CD14-positive monocyte (primary cell): Measurements from ENCODE around the gene SLC12A4. TPM values are rescaled to one million over a fixed set of nuclear protein-coding genes. Genes with fewer than 3 reads are reported as not detected.
A peak's percentile ranks its signal among the peaks of the same experiment; 100 is the strongest.

Experiments
- DNase-seq, 3 donors: peaks; one replicate each; pipeline ENCODE4 v3.0.0-alpha.2; 2011 to 2022
- H2AFZ ChIP-seq: 2 replicates; pipeline ENCODE4 v1.6.0; 2012; ENCODE audit warnings: mild to moderate bottlenecking, low read depth, low read length, inconsistent platforms; ENCODE audit not compliant: insufficient read depth, poor library complexity, severe bottlenecking
- H3K27ac ChIP-seq, 2 donors: 1 replicate in 1 of 2; 2 replicates in 1 of 2; pipeline ENCODE4 v1.5.1; 2012 to 2013; ENCODE audit warnings: low read length in 2 of 2, control low read depth in 1 of 2, inconsistent platforms in 1 of 2, low read depth in 1 of 2, mild to moderate bottlenecking in 1 of 2
- H3K27me3 ChIP-seq, 2 donors: one replicate each; pipeline versions ENCODE4 v1.6.0 to v1.6.1; 2011 to 2013; ENCODE audit warnings: low read length in 2 of 2; ENCODE audit not compliant: control insufficient read depth in 2 of 2, insufficient read depth in 2 of 2
- H3K36me3 ChIP-seq, 2 donors: replicated peaks in 1 of 2; 1 replicate in 1 of 2; 2 replicates in 1 of 2; pipeline versions ENCODE4 v1.5.1 to v1.6.1; 2012 to 2013; ENCODE audit warnings: low read length in 2 of 2, control low read depth in 1 of 2, inconsistent platforms in 1 of 2, mild to moderate bottlenecking in 1 of 2; ENCODE audit not compliant: insufficient read depth in 2 of 2, control insufficient read depth in 1 of 2
- H3K4me1 ChIP-seq, 2 donors: 1 replicate in 1 of 2; 2 replicates in 1 of 2; pipeline versions ENCODE4 v1.5.1 to v1.6.1; 2012 to 2013; ENCODE audit warnings: low read length in 2 of 2, control low read depth in 1 of 2, inconsistent platforms in 1 of 2, mild to moderate bottlenecking in 1 of 2, moderate library complexity in 1 of 2; ENCODE audit not compliant: insufficient read depth in 2 of 2, control insufficient read depth in 1 of 2
- H3K4me2 ChIP-seq: replicated peaks from 2 replicates; pipeline ENCODE3; 2012; ENCODE audit warnings: low read length, moderate library complexity, mild to moderate bottlenecking; ENCODE audit not compliant: poor library complexity, severe bottlenecking; ENCODE audit errors: extremely low read depth
- H3K4me3 ChIP-seq, 3 experiments: fragments of 200-600 bp in 1 of 3; sonication (generic) in 1 of 3; replicated peaks in 1 of 3; 1 replicate in 2 of 3; 2 replicates in 1 of 3; pipeline ENCODE4 v1.5.1; 2011 to 2013; ENCODE audit warnings: low read length in 3 of 3, mild to moderate bottlenecking in 3 of 3, control low read depth in 2 of 3, low read depth in 2 of 3, inconsistent platforms in 1 of 3, moderate library complexity in 1 of 3
- H3K79me2 ChIP-seq: 2 replicates; pipeline ENCODE4 v1.6.0; 2012; ENCODE audit warnings: mild to moderate bottlenecking, control low read depth, inconsistent platforms, low read length, moderate library complexity; ENCODE audit not compliant: insufficient read depth
- H3K9ac ChIP-seq: 2 replicates; pipeline ENCODE4 v1.6.0; 2017; ENCODE audit warnings: low read length, mild to moderate bottlenecking; ENCODE audit not compliant: insufficient read depth, poor library complexity, severe bottlenecking
- H3K9me3 ChIP-seq, 2 donors: replicated peaks in 1 of 2; 1 replicate in 1 of 2; 2 replicates in 1 of 2; pipeline versions ENCODE4 v1.5.1 to v1.6.1; 2012 to 2013; ENCODE audit warnings: low read length in 2 of 2, control low read depth in 1 of 2; ENCODE audit not compliant: control insufficient read depth in 1 of 2, insufficient read depth in 1 of 2
- H4K20me1 ChIP-seq: 2 replicates; pipeline ENCODE4 v1.6.0; 2012; ENCODE audit warnings: mild to moderate bottlenecking, low read length, control low read depth, moderate library complexity; ENCODE audit not compliant: insufficient read depth
- H3K27ac Mint-ChIP-seq, 7 donors: one replicate each; pipeline ENCODE4 v1.8.0; 2020; ENCODE audit warnings: mild to moderate bottlenecking in 7 of 7, mixed read lengths in 7 of 7, moderate library complexity in 6 of 7, inconsistent platforms in 2 of 7
- H3K27me3 Mint-ChIP-seq, 3 donors: one replicate each; pipeline ENCODE4 v1.8.0; 2021 to 2022; ENCODE audit warnings: low read depth in 3 of 3, mild to moderate bottlenecking in 3 of 3, mixed read lengths in 3 of 3, moderate library complexity in 3 of 3, inconsistent platforms in 1 of 3
- H3K36me3 Mint-ChIP-seq, 2 donors: one replicate each; pipeline ENCODE4 v1.8.0; 2020; ENCODE audit warnings: mixed read lengths in 2 of 2, inconsistent platforms in 1 of 2, mild to moderate bottlenecking in 1 of 2
- H3K4me1 Mint-ChIP-seq: one replicate; pipeline ENCODE4 v1.8.0; 2020; ENCODE audit warnings: mild to moderate bottlenecking, mixed read lengths
- H3K4me3 Mint-ChIP-seq, 2 donors: one replicate each; pipeline ENCODE4 v1.8.0; 2020; ENCODE audit warnings: mild to moderate bottlenecking in 2 of 2, mixed read lengths in 2 of 2, moderate library complexity in 1 of 2
- H3K9me3 Mint-ChIP-seq, 7 donors: one replicate each; pipeline ENCODE4 v1.8.0; 2020 to 2022; ENCODE audit warnings: mixed read lengths in 7 of 7, mild to moderate bottlenecking in 6 of 7, moderate library complexity in 6 of 7, inconsistent platforms in 2 of 7
- WGBS: methylation state at CpG from one replicate; pipeline ENCODE4 v1.1.5; 2013; ENCODE audit warnings: missing lambda C conversion rate; ENCODE audit not compliant: insufficient coverage; 5-methylcytosine and 5-hydroxymethylcytosine counted together
- intact Hi-C, 2 donors: fragments of 100-400 bp; cut with micrococcal nuclease; formaldehyde crosslinking; loops; one replicate each; pipeline versions ENCODE4 v1.15.0 to v1.15.1; 2023
- polyA plus RNA-seq, 3 donors: library from polyadenylated mRNA; depleted of rRNA in 1 of 3; unstranded in 2 of 3; stranded (reverse) in 1 of 3; fragments of 300-500 nt in 2 of 3; fragments of >200 nt in 1 of 3; fragmentation: Illumina TruSeq in 2 of 3; gene quantifications; 1 replicate in 2 of 3; 2 replicates in 1 of 3; pipeline ENCODE4 v1.2.3, GENCODE V29; 2012 to 2021
- TF ChIP-seq, protein P1 (sequence below): fragments of 200-600 bp; IDR thresholded peaks from one replicate; pipeline ENCODE4 v1.8.0; 2022; ENCODE audit warnings: antibody characterized with exemption, mild to moderate bottlenecking

SLC12A4 gene
- polyA plus RNA-seq, 3 donors = 7.3 to 57.2 (median 7.7) TPM

DNA sequence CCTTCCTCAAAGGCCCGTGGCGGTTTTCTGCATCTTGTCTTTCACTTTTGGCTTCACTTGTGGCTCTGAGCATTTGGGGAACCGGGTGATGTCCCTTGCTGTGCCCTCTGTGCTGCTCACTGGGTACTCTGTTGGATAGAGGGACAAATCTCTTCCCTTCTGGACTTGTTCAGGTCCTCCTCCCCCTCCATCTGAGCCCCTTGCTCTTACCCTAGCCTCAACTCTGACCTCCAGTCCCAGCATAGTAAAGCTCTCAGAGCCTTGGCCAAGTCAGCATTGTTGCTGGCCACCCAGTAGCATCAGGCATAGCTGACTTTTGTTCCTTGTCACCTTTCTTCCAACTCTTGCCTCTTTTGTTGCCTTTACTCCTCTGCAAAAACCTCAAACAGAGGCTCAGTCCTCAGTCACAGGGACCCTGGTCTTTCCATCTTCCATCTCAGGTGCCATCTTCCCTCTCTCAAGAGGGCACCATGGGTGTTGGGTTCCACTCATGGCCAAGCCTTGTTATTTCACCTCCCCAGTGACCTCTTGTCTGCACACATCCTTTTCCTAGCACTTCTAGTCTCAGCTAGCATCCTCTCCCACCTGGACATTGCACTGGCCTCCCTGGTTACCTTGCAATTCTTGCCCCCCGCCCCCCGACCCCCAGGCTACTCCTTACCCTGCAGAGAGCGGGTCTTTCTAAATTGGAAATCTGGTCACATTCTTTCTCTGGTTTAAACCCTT, 31.4 kb downstream of the SLC12A4 start:
- H3K9me3 ChIP-seq = no peaks in the 10 kb centered on the region
- 36% methylated on average over 4 of the region's 6 CpGs for WGBS
- no peaks in the 10 kb centered on the region for H3K27me3 ChIP-seq
- peaks cover 29 to 40% of the 10 kb centered on the region in 2 donors for H3K4me1 ChIP-seq
- Mint-ChIP-seq H3K27ac (peak overlapping the region; percentile 91 to 98 (median 96)), H3K4me1 (peaks cover 36% of the 10 kb centered on the region), H3K36me3 (peaks cover 30 to 53% of the 10 kb centered on the region in 2 donors), H3K4me3 (peak overlapping the region; percentile 98 to 99), H3K27me3 (peaks cover 0 to 4% (median 0%) of the 10 kb centered on the region in 3 donors), H3K9me3 (peaks cover 0 to 1% (median 0%) of the 10 kb centered on the region in 7 donors)
- H3K36me3 ChIP-seq = peaks cover 31 to 32% of the 10 kb centered on the region in 2 donors
- intact Hi-C loops = loop anchor here (5.0 to 10.0 kb wide), 5 partner anchors 45 to 130 kb away; partner anchors contain the start of genes EDC4 (in 1 of the 2), PSKH1 (in 1 of the 2), RANBP10 (in 1 of the 2) and TSNAXIP1 (in 1 of the 2)
- peaks cover 47% of the 10 kb centered on the region for H4K20me1 ChIP-seq
- H3K9ac ChIP-seq = peak overlapping the region; percentile 81
- peak overlapping the region; percentile 70 for H2AFZ ChIP-seq
- DNase-seq = peak; percentile 82 to 91 (median 89)
- peaks cover 30% of the 10 kb centered on the region for H3K79me2 ChIP-seq
- H3K4me3 ChIP-seq = peak overlapping the region; percentile 84 to 93 (median 90)
- TF ChIP-seq, protein P1, sequence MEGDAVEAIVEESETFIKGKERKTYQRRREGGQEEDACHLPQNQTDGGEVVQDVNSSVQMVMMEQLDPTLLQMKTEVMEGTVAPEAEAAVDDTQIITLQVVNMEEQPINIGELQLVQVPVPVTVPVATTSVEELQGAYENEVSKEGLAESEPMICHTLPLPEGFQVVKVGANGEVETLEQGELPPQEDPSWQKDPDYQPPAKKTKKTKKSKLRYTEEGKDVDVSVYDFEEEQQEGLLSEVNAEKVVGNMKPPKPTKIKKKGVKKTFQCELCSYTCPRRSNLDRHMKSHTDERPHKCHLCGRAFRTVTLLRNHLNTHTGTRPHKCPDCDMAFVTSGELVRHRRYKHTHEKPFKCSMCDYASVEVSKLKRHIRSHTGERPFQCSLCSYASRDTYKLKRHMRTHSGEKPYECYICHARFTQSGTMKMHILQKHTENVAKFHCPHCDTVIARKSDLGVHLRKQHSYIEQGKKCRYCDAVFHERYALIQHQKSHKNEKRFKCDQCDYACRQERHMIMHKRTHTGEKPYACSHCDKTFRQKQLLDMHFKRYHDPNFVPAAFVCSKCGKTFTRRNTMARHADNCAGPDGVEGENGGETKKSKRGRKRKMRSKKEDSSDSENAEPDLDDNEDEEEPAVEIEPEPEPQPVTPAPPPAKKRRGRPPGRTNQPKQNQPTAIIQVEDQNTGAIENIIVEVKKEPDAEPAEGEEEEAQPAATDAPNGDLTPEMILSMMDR = no peak
- peak overlapping the region; percentile 75 for H3K4me2 ChIP-seq
- H3K27ac ChIP-seq = peak overlapping the region; percentile 89 to 93

DNA sequence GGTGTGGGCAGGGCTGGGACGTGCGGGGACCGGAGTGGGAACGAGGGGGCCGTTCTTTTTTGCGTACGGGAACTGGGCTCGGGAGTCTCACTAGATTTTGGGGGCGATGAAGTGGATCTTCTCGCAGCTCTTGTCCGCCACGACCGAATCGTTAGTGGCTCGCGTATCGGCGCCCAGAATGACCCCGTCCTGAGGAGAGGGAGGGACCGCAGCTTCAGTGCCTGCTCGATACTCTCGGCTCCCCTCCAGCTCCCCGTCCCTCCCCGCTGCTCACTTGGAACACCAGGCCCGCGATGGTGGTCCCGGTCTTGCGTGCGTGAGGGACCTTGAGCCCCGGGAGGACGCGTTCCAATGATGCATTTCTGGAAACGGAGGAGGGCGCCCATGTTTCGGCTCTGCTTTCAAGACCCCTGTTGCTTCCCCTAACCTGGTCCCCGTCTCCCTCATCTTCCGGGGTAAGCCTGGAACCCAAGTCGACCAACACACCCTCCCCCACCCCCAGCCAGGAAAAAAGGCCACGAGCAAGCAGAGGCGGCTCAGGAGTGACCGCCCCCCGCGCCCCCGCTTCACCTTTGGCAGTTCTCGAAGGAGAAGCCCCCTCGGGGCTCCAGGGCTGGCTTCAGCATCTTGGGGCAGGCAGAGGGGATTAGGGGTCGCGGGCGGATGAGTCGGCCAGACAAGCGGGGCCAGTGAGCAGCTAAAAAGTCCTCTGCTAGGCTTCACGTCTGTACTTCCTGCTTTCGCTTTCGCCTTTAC, 32.1 kb downstream of the SLC12A4 start, which contains the start of gene PSMB10:
Gene PSMB10, minus strand, starts transcription at position 727 of the 756 bp plus-strand sequence. Its CDS starts 101 bp downstream, at position 626.
- no peak for DNase-seq
- H3K4me3 Mint-ChIP-seq = peak within 1 kb of the TSS; percentile 98 to 99
- H3K4me1 Mint-ChIP-seq = peaks cover 36% of the 10 kb centered on the region
- peak within 1 kb of the TSS; percentile 70 for H2AFZ ChIP-seq
- peaks cover 33 to 38% of the 10 kb centered on the region in 2 donors for H3K36me3 ChIP-seq
- peak within 1 kb of the TSS; percentile 89 to 93 for H3K27ac ChIP-seq
- H3K27ac Mint-ChIP-seq = peak within 1 kb of the TSS; percentile 91 to 98 (median 96)
- H4K20me1 ChIP-seq = peaks cover 47% of the 10 kb centered on the region
- H3K4me1 ChIP-seq = peaks cover 29 to 40% of the 10 kb centered on the region in 2 donors
- H3K4me3 ChIP-seq = peak within 1 kb of the TSS; percentile 84 to 93 (median 90)
- H3K27me3 ChIP-seq = no peaks in the 10 kb centered on the region
- TF ChIP-seq, protein P1 = no peak
- WGBS = 0% methylated on average over 50 of the region's 54 CpGs
- H3K9ac ChIP-seq = peak within 1 kb of the TSS; percentile 81
- H3K36me3 Mint-ChIP-seq = peaks cover 28 to 54% of the 10 kb centered on the region in 2 donors
- H3K79me2 ChIP-seq = peaks cover 30% of the 10 kb centered on the region
- no peaks in the 10 kb centered on the region for H3K9me3 ChIP-seq
- H3K9me3 Mint-ChIP-seq = peaks cover 0 to 1% (median 0%) of the 10 kb centered on the region in 7 donors
- peaks cover 0 to 4% (median 0%) of the 10 kb centered on the region in 3 donors for H3K27me3 Mint-ChIP-seq
- H3K4me2 ChIP-seq = peak within 1 kb of the TSS; percentile 75
- intact Hi-C loops = loop anchor here (5.0 to 10.0 kb wide), 5 partner anchors 44 to 129 kb away; partner anchors contain the start of genes EDC4 (in 1 of the 2), PSKH1 (in 1 of the 2), RANBP10 (in 1 of the 2) and TSNAXIP1 (in 1 of the 2)
